ENCODE data around the gene FAM171A1.

GRCh38 chr10:15348579-15348978 lies 22.5 kb downstream of the FAM171A1 start:
- TF ChIP-seq CTCF (conservative IDR thresholded peaks at IDR 0.05 in 1 of 2, IDR thresholded peaks at IDR 0.05 in 1 of 2; ENCODE audit: extremely low read depth in 1 of 2, insufficient read depth in 1 of 2, low read depth in 1 of 2, low read length in 2 of 2) (no peak), EZH2 (IDR thresholded peaks at IDR 0.05; ENCODE audit: borderline replicate concordance, low read length) (no peak)
